ENCODE results near the gene DLG1.

- TF ChIP-seq, protein P1, sequence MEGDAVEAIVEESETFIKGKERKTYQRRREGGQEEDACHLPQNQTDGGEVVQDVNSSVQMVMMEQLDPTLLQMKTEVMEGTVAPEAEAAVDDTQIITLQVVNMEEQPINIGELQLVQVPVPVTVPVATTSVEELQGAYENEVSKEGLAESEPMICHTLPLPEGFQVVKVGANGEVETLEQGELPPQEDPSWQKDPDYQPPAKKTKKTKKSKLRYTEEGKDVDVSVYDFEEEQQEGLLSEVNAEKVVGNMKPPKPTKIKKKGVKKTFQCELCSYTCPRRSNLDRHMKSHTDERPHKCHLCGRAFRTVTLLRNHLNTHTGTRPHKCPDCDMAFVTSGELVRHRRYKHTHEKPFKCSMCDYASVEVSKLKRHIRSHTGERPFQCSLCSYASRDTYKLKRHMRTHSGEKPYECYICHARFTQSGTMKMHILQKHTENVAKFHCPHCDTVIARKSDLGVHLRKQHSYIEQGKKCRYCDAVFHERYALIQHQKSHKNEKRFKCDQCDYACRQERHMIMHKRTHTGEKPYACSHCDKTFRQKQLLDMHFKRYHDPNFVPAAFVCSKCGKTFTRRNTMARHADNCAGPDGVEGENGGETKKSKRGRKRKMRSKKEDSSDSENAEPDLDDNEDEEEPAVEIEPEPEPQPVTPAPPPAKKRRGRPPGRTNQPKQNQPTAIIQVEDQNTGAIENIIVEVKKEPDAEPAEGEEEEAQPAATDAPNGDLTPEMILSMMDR (IDR thresholded peaks at IDR 0.05), result no peak
- no peak for TF ChIP-seq POLR2A (IDR thresholded peaks at IDR 0.05)
Observed at GRCh38 chr3:197124713-197125112, 173.7 kb downstream of the DLG1 start.
